Jurkat, Clone E6-1 (cell line): ENCODE results near the gene SPAG8.

ENCODE experiments used
- DNase-seq: peaks from one replicate; pipeline ENCODE4 v3.0.0-alpha.2; 2011; ENCODE audit warnings: low read depth, low spot score
- H3K4me3 ChIP-seq: 2 replicates; pipeline ENCODE4 v1.5.1; 2011; ENCODE audit warnings: mild to moderate bottlenecking, low read length, control low read depth, moderate library complexity

Gene SPAG8

DNA sequence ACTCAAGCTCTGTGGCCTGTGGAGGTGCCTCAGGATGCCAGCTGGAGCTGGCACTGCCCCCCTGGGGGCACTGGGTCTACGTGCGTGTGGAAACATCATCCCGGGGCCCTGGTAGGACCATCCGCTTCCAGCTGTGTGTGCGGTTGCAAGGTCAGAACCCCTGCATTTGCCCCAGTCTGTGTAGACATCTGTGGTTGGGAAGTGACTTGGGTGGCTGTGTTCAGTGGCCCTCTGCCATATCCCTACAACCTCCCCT lies 29.5 kb upstream of the SPAG8 start:
- H3K4me3 ChIP-seq, result no peak overlapping the region
- no peak for DNase-seq

- DNase-seq, result no peak
- H3K4me3 ChIP-seq, result no peak overlapping the region
Measured at GRCh38 chr9:35840881-35841644, 29.0 kb upstream of the SPAG8 start.

DNA sequence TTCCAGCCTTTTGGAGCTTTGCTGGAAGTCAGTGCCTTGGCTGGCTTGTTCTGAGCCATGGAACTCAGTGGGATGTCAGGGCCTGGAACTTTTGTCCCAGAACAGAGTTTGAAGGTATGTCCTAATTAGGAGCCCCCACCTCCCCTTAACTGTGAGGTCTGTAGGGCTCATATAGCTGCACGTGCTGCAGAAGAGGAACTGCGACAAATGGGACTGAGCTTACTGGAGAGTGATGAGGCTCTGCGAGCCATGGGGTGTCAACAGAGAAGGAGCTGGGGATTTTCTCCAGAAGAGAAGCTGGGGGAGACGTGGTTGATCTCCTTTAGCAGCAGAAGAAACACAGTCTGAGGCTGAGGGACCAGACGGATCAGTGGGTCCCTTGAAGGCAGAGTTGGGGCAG lies 27.9 kb upstream of the SPAG8 start:
- no peak overlapping the region for H3K4me3 ChIP-seq
- no peak for DNase-seq

GRCh38 chr9:35836595-35836994 lies 24.5 kb upstream of the SPAG8 start:
- no peak for DNase-seq

DNA sequence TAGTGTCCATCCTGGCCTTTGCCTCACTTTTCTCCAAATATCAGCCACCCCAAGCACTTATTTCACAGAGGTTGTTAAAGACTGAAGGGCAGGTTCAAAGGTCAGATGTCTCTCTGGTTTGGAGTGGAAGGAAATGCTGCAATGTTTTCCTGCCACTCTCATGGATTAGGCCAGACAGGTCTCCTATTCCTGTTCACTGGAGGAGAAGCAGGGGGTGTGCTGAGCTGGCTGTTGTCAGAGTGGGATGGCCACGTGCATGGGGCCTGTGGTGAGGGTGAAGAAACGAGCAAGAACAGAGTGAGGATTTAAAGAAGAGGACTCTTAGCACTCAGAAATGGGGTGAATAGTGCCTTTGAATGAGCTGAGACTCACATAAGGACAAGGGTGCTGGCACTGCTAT lies 23.7 kb upstream of the SPAG8 start:
- no peak for DNase-seq
- H3K4me3 ChIP-seq, result no peak overlapping the region

More at GRCh38 chr9:35836595-35836994, 24.5 kb upstream of the SPAG8 start:
- H3K4me3 ChIP-seq, result no peak overlapping the region

DNA sequence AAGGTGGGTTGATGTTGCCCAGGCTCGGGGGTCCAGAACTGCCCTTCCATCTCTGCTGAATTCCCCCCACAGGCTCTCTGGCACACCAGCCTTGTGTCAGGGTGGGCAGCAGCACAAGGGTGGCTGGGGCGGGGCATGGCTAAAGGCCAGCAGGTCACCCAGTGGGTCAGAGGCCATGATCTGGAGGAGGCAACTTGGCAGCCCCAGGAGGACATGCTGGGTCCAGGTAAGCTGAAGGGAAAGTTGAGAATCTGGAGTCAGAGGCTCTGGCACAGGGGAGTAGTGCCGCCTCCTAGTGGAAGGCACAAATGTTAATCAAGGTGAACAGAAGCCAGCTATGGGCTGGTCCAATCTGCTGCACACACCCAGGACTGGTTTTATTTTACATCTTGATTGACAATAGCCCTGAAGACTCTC lies 23.2 kb upstream of the SPAG8 start:
- no peak for DNase-seq
- no peak overlapping the region for H3K4me3 ChIP-seq

DNA sequence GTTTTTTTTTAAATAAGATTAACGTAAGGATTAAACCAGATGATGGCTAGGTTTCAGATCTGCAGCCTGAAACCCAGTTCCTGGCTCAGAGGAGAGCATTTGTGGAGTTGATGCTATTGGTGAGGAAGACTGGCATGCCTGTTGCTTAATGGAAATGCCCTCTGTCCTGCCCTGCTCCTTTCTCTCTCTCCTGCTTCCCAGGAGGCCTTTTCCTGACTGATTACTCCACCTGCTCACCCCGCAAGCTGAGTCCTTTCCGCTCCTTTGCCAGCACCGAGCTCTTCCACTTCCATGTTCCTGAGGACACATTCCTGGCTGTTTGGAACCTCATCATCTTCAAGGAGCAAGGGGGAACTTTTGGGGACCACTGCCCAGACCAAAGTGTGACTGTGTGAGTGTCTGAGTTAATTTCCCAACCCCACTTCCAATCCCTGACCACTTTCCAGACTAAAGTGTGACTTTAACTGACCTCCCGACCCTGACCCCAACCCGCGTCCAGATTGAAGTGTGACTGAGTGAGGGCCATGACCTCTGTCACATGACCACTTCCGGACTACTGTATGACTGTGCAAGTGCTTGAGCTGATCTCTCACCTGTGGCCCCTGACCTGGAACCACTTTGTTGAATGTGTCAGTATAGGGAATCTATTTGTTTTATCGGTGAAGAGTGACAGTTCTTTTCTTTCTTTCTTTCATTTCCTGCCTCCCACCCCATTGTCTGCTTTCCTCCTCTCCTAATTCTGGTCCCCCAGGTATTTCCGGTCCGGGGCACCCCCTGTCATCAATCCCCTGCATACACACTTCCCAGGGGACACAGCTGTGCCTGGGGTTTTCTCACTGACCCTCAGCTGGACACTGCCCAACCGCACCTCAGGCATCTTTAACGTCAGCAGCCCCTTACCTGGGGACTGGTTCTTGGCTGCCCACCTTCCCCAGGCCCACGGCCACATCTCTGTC lies 22.5 kb upstream of the SPAG8 start:
- H3K4me3 ChIP-seq, result no peak overlapping the region
- no peak for DNase-seq

DNA sequence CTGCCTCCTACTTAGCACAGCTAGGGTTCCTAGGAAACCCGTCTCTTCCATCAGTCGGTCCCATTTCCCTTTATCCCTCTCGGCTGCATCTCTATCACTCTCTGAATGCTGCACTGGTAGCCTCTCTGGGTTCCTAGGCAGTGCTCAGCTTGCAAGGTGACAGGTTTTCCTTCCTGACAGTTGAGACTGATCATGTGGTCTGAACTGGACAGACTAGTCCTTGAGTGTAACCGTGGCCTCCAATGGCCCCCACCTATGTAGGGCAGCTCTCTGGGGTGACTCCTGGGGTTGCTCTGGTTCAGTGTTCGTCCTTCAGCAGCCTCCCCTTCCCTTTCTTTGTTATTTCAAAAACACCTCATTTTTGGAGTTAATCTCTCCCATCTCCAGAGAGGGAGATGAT lies 20.8 kb upstream of the SPAG8 start:
- DNase-seq, result no peak
- no peak overlapping the region for H3K4me3 ChIP-seq

DNA sequence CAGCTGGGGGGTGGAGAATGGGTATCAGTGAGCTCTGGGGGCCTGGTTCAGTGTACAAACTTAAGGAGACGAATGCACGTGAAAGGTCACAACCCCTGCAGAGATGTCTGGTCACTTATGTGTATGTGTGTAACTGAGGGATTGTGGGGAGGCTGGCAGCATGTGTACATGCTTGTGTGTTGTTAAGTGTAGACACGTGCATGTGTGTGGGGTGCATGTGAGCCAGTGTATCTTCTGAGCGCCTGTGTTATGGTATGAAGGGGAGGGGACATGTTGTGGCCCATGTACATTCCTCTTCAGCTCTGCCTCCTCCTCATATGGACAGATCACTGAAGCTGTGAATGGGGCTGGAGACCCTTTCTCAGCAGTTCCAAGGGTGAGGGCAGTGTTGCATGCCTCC lies 19.0 kb upstream of the SPAG8 start:
- H3K4me3 ChIP-seq, result no peak overlapping the region
- DNase-seq, result no peak

DNA sequence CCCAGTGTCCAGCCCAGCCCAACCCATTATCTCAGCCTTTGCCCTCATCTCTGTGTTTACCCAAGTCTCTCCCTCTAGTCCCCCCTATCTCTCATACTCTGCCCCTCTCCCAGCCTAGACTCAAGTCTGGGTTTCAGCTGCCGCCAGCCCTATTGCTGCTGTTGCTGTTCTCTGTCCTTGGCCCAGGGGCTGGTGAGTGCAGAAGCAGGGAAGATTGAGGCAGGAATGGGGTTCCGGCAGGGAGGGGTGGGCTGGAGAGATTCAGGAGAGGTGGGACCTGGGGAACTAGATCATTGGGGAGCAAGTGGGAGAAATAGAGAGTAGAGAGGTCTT lies 17.7 kb upstream of the SPAG8 start:
- DNase-seq, result no peak
- H3K4me3 ChIP-seq, result peak overlapping the region; percentile 63

GRCh38 chr9:35829084-35829763 lies 17.2 kb upstream of the SPAG8 start, which contains the start of gene TMEM8B:
TMEM8B (plus strand) TSS chr9:35829228; CDS start chr9:35829448, 220 bp downstream.
- DNase-seq, result peak; percentile 87
- peak within 1 kb of the TSS; percentile 63 for H3K4me3 ChIP-seq

GRCh38 chr9:35828716-35829083 lies 16.6 kb upstream of the SPAG8 start, which contains the start of gene FAM221B:
FAM221B (minus strand) TSS chr9:35828732; CDS start chr9:35826161, 2,571 bp downstream.
- H3K4me3 ChIP-seq, result peak within 1 kb of the TSS; percentile 63

DNA sequence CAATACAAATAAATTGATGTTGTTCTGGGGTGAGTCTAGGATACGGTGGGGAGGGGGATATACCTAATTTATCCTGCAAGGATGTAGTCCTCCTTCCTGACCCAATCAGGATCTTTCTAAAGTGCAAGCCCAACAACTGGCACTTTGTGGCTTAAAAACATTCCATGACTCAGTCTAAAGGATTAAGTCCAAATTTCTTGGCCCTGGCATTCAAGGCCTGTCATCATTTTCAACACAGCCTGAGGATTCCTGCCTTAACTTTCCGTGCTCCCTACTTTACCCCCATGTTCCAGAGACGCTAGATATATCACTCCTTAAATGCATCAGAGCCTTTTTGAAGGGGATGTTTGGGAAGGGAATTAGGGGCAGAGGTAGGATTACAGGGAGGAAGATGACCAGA lies 15.4 kb upstream of the SPAG8 start:
- DNase-seq, result no peak
- no peak overlapping the region for H3K4me3 ChIP-seq

More at GRCh38 chr9:35828716-35829083, 16.6 kb upstream of the SPAG8 start, which contains the start of gene FAM221B:
- DNase-seq, result no peak

DNA sequence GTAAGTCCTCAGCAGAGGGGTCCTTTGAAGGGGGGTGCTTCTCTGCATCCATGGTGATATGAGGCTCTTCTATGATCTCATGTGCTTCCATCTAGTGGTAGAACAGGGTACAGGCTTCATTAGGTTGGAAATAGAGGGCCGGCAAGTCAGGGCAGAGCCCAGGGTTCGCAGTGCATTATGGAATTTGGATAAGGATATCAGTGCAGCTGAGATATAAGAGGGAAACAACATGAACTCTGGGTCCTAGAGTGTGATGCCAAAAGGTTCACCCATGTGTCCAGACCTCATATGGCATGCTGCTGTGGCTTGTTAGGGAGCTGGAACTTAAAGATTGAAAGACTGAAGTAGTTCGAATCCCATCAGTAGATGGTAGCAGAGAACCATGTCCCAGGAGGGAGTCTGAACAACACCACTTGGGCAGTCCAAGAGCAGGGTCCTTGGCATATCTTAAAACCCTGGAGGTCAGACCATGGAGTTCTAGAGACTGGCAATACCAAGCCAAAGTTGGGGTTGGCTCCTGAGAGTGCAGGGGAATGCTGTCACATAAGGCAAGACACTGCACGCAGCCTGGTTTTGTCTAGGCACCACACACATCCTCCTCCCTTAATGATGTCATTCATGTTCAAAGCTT lies 14.1 kb upstream of the SPAG8 start:
- no peak overlapping the region for H3K4me3 ChIP-seq

DNA sequence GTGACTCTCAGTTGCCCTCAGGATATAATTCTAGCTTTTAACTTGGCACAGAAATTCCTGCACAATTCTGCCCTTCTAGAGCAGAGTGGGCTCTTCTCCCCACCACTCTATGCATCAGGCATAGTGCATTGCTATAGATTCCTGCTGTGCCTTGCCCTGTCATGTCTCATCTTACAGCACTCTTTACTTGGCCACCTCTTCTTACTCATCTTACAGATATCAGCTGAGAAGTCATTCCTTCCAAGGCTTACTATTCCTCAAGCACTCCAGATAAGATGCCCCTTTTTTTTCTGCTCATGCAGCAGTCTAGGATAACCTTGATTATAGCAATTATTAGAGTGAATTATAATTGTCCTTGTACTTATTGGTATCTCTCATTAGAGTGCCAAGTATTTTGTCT lies 10.9 kb upstream of the SPAG8 start:
- no peak overlapping the region for H3K4me3 ChIP-seq
- no peak for DNase-seq

More for the DNA sequence above, 14.1 kb upstream of the SPAG8 start:
- DNase-seq, result peak; percentile 53

GRCh38 chr9:35820076-35820475 lies 8.0 kb upstream of the SPAG8 start:
- H3K4me3 ChIP-seq, result no peak overlapping the region
- DNase-seq, result no peak

- no peak for DNase-seq
- H3K4me3 ChIP-seq, result no peak overlapping the region
Measured at GRCh38 chr9:35818341-35818740, 6.3 kb upstream of the SPAG8 start.

- no peak overlapping the region for H3K4me3 ChIP-seq
- no peak for DNase-seq
Measured at GRCh38 chr9:35816708-35817107, 4.6 kb upstream of the SPAG8 start.

DNA sequence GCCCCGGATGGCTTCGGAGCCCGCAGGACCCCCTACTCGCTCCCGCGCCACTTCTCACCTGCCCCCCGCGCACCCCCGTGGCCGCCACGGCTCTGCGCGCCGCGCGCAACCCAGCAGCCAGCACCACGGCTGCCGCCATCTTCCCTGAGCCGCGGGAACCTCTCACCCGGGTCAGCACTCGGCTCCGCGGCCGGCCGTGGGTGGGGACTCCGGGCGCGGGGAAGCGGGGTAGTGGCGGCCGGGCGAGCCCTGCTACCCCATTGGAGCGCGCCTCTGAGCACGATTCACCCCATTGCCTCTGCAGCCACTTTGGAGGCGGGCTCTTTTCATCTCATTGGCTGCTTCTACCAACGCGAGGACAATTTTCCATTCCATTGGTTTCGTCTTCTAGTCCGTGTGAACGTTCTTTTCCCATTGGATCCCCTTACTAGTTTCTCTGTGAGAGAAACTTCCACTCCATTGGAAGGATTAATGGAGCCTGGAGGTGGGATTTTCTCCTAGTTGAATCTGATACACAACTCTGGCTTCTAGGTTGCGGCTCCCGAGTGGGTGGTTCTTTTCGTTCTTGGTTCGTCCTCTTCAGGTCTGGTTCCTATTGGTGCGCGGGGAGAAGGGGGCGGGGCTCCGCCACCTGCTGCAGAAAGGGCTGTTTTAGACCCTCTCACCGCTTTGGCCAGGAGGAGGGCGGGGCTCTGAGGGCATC lies 2.9 kb upstream of the SPAG8 start, which contains the start of gene HINT2:
TSS of gene HINT2 (minus strand) at position 202 of the 703 bp plus-strand sequence. CDS start at position 139, 63 bp downstream.
- peak; percentile 98 for DNase-seq
- peak within 1 kb of the TSS; percentile 83 for H3K4me3 ChIP-seq
